Lower leg skin (tissue), 4 donors: ENCODE results near the gene ROR1. TPM values are rescaled to one million over a fixed set of nuclear protein-coding genes. Genes with fewer than 3 reads are reported as not detected.

ENCODE experiments used
- DNase-seq, 2 donors: peaks; one replicate each; pipeline ENCODE4 v3.0.0-alpha.2; 2019; ENCODE audit warnings: low spot score in 2 of 2
- H3K4me3 ChIP-seq: fragments of 200-600 bp; sonication (generic); 2 replicates; pipeline ENCODE4 v1.5.1; 2017; ENCODE audit warnings: mild to moderate bottlenecking, low read depth; ENCODE audit not compliant: poor library complexity, severe bottlenecking
- CTCF ChIP-seq, 3 donors: fragments of 450-650 bp; IDR thresholded peaks; one replicate each; pipeline ENCODE4 v1.5.1; 2016; ENCODE audit warnings: antibody characterized with exemption in 3 of 3, mild to moderate bottlenecking in 3 of 3, moderate library complexity in 2 of 3
- POLR2A ChIP-seq, 2 donors: fragments of 450-650 bp; IDR thresholded peaks; one replicate each; pipeline ENCODE4 v1.6.1; 2016 to 2017; ENCODE audit warnings: antibody characterized with exemption in 2 of 2, mild to moderate bottlenecking in 1 of 2, moderate library complexity in 1 of 2
- WGBS, 2 donors: methylation state at CpG; one replicate each; pipeline ENCODE4 v1.1.5; 2018; 5-methylcytosine and 5-hydroxymethylcytosine counted together
- intact Hi-C: fragments of 100-400 bp; cut with DNase I; formaldehyde crosslinking; loops from one replicate; pipeline ENCODE4 v1.15.0; 2023; ENCODE audit warnings: low total_unique reads
- total RNA-seq, 4 donors: library from RNA; depleted of rRNA; stranded (reverse); fragments of >200 nt; gene quantifications; one replicate each; pipeline ENCODE4 v1.1.0, GENCODE V29; 2016

The ROR1 gene
- total RNA-seq, 4 donors from 2014 or later, result 12.9 to 28.6 (median 22.5) TPM

GRCh38 chr1:64155278-64155677 lies 381.5 kb downstream of the ROR1 start:
- 48 to 54% methylated on average over 1 of the region's 1 CpG for WGBS, 2 donors
- DNase-seq, result no peak
- H3K4me3 ChIP-seq, result no peak overlapping the region
- intact Hi-C loops, result no loop called here
- TF ChIP-seq POLR2A (IDR thresholded peaks at IDR 0.05), result no peak
- no peak for TF ChIP-seq CTCF (IDR thresholded peaks at IDR 0.05)

GRCh38 chr1:64161357-64161941 lies 387.6 kb downstream of the ROR1 start:
- TF ChIP-seq CTCF (IDR thresholded peaks at IDR 0.05) (no peak), POLR2A (IDR thresholded peaks at IDR 0.05) (no peak)
- H3K4me3 ChIP-seq, result no peak overlapping the region
- peak in 1 of 2 donors; percentile 21 for DNase-seq
- WGBS, 2 donors, result 66 to 71% methylated on average over 1 of the region's 1 CpG
- intact Hi-C loops, result no loop called here

- no peak for TF ChIP-seq POLR2A (IDR thresholded peaks at IDR 0.05)
- TF ChIP-seq CTCF (IDR thresholded peaks at IDR 0.05), result no peak
- 88 to 94% methylated on average over 6 of the region's 6 CpGs for WGBS, 2 donors
- DNase-seq, result no peak
- intact Hi-C loops, result no loop called here
- H3K4me3 ChIP-seq, result no peak overlapping the region
Measured at GRCh38 chr1:64162151-64162550, 388.3 kb downstream of the ROR1 start.

GRCh38 chr1:64162804-64163203 lies 389.0 kb downstream of the ROR1 start:
- WGBS, 2 donors, result 100% methylated on average over 1 of the region's 1 CpG
- no peak overlapping the region for H3K4me3 ChIP-seq
- no peak for DNase-seq
- TF ChIP-seq POLR2A (IDR thresholded peaks at IDR 0.05) (no peak), CTCF (IDR thresholded peaks at IDR 0.05) (no peak)
- intact Hi-C loops, result no loop called here

GRCh38 chr1:64163431-64163830 lies 389.6 kb downstream of the ROR1 start:
- WGBS, 2 donors, result 73 to 82% methylated on average over 4 of the region's 4 CpGs
- TF ChIP-seq POLR2A (IDR thresholded peaks at IDR 0.05) (no peak), CTCF (IDR thresholded peaks at IDR 0.05) (no peak)
- no peak overlapping the region for H3K4me3 ChIP-seq
- no peak for DNase-seq
- intact Hi-C loops, result no loop called here

- intact Hi-C loops, result no loop called here
- 68 to 75% methylated on average over 1 of the region's 1 CpG for WGBS, 2 donors
- no peak overlapping the region for H3K4me3 ChIP-seq
- TF ChIP-seq POLR2A (IDR thresholded peaks at IDR 0.05), result no peak
- TF ChIP-seq CTCF (IDR thresholded peaks at IDR 0.05), result no peak
- DNase-seq, result no peak
Measured at GRCh38 chr1:64163970-64164369, 390.2 kb downstream of the ROR1 start.
